GM18502 (cell line): ENCODE results near the gene MAST4.
"Not testable (repeated sequence)": the region's sequence is repeated elsewhere in the genome, so short reads cannot be mapped to it uniquely, and the experiment has no call there.

Experiments
- ATAC-seq: cut with Tn5 transposase; IDR thresholded peaks from one replicate; pipeline ENCODE4 v1.9.1; 2021; ENCODE audit warnings: mild to moderate bottlenecking; ENCODE audit not compliant: unreplicated experiment, poor library complexity

MAST4 gene

GRCh38 chr5:66739021-66739420 lies 142.8 kb downstream of the MAST4 start:
- ATAC-seq = no peak

GRCh38 chr5:66739951-66740350 lies 143.8 kb downstream of the MAST4 start:
- no peak for ATAC-seq

- no peak for ATAC-seq
Observed at GRCh38 chr5:66741394-66741793, 145.2 kb downstream of the MAST4 start.

- no peak for ATAC-seq
Observed at GRCh38 chr5:66742083-66742895, 146.1 kb downstream of the MAST4 start.

GRCh38 chr5:66742896-66743247 lies 146.7 kb downstream of the MAST4 start:
- no peak for ATAC-seq

GRCh38 chr5:66743344-66743743 lies 147.2 kb downstream of the MAST4 start:
- no peak for ATAC-seq

GRCh38 chr5:66744040-66744439 lies 147.8 kb downstream of the MAST4 start:
- ATAC-seq = no peak

GRCh38 chr5:66745297-66745696 lies 149.1 kb downstream of the MAST4 start:
- no peak for ATAC-seq

- ATAC-seq = no peak
Observed at GRCh38 chr5:66747607-66748006, 151.4 kb downstream of the MAST4 start.

- not testable (repeated sequence) for ATAC-seq
Observed at GRCh38 chr5:66752668-66753067, 156.5 kb downstream of the MAST4 start.

GRCh38 chr5:66757219-66757833 lies 161.1 kb downstream of the MAST4 start:
- no peak for ATAC-seq

- ATAC-seq = no peak
Observed at GRCh38 chr5:66757834-66758371, 161.7 kb downstream of the MAST4 start.

- ATAC-seq = no peak
Observed at GRCh38 chr5:66769030-66769733, 173.0 kb downstream of the MAST4 start.

- ATAC-seq = no peak
Observed at GRCh38 chr5:66769839-66770617, 173.8 kb downstream of the MAST4 start.

- ATAC-seq = no peak
Observed at GRCh38 chr5:66777868-66778267, 181.7 kb downstream of the MAST4 start.

- ATAC-seq = no peak
Observed at GRCh38 chr5:66779528-66779927, 183.3 kb downstream of the MAST4 start.

- ATAC-seq = no peak
Observed at GRCh38 chr5:66788556-66788955, 192.4 kb downstream of the MAST4 start.

- no peak for ATAC-seq
Observed at GRCh38 chr5:66789434-66789833, 193.2 kb downstream of the MAST4 start.

- no peak for ATAC-seq
Observed at GRCh38 chr5:66793049-66793448, 196.9 kb downstream of the MAST4 start.

GRCh38 chr5:66795682-66796081 lies 199.5 kb downstream of the MAST4 start:
- no peak for ATAC-seq
